Measurements from ENCODE around the gene CR1L. TPM values are rescaled to one million over a fixed set of nuclear protein-coding genes. Genes with fewer than 3 reads are reported as not detected.
"Not testable (repeated sequence)": the region's sequence is repeated elsewhere in the genome, so short reads cannot be mapped to it uniquely, and the experiment has no call there.

Gene CR1L
- total and polyA plus RNA-seq, 2 experiments from 2014 or later: not detected

GRCh38 chr1:207620543-207620893 is 24.4 kb upstream of the CR1L start:
- Histone ChIP-seq H3K79me2 (no peaks in the 10 kb centered on the region), H4K20me1 (ENCODE audit: insufficient read depth, poor library complexity, severe bottlenecking) (no peaks in the 10 kb centered on the region), H2AFZ (no peak overlapping the region), H3K27me3 (no peaks in the 10 kb centered on the region), H3K9me2 (replicated peaks; ENCODE audit: insufficient read depth) (no peaks in the 10 kb centered on the region), H3K4me2 (no peak overlapping the region), H3K27ac (no peak overlapping the region), H3K36me3 (replicated peaks; ENCODE audit: insufficient read depth, low read depth) (no peaks in the 10 kb centered on the region), H3K9me3 (ENCODE audit: low read depth) (no peaks in the 10 kb centered on the region), H3K4me1 (ENCODE audit: insufficient read depth) (no peaks in the 10 kb centered on the region), H3K4me3 (no peak overlapping the region)
- TF ChIP-seq CTCF (IDR thresholded peaks at IDR 0.05; ENCODE audit: poor library complexity) (no peak), EZH2 (IDR thresholded peaks at IDR 0.05; ENCODE audit: borderline replicate concordance) (no peak), EZH2phosphoT487 (IDR thresholded peaks at IDR 0.05; ENCODE audit: low read depth, severe bottlenecking, unreplicated experiment) (no peak)
- DNase-seq (ENCODE audit: low spot score): no peak
- WGBS (ENCODE audit: low lambda C conversion rate, missing lambda C conversion rate): 96% methylated on average over 2 of the region's 2 CpGs

- not testable (repeated sequence) for H3K9me3 ChIP-seq (ENCODE audit: low read depth); H3K9me2 ChIP-seq (replicated peaks; ENCODE audit: insufficient read depth); H4K20me1 ChIP-seq (ENCODE audit: insufficient read depth, poor library complexity, severe bottlenecking); H3K79me2 ChIP-seq; H3K4me1 ChIP-seq (ENCODE audit: insufficient read depth); H3K4me3 ChIP-seq; H2AFZ ChIP-seq; H3K27me3 ChIP-seq; H3K27ac ChIP-seq; DNase-seq (ENCODE audit: low spot score); H3K4me2 ChIP-seq; H3K36me3 ChIP-seq (replicated peaks; ENCODE audit: insufficient read depth, low read depth)
- 100% methylated on average over 1 of the region's 1 CpG for WGBS (ENCODE audit: low lambda C conversion rate, missing lambda C conversion rate)
Observed at GRCh38 chr1:207625504-207626071, 19.3 kb upstream of the CR1L start.

GRCh38 chr1:207626972-207627337 is 18.0 kb upstream of the CR1L start:
- no peaks in the 10 kb centered on the region for H3K79me2 ChIP-seq
- DNase-seq (ENCODE audit: low spot score): no peak
- no peaks in the 10 kb centered on the region for H3K9me2 ChIP-seq (replicated peaks; ENCODE audit: insufficient read depth)
- no peak overlapping the region for H2AFZ ChIP-seq
- no peaks in the 10 kb centered on the region for H3K4me1 ChIP-seq (ENCODE audit: insufficient read depth)
- no peak for TF ChIP-seq EZH2phosphoT487 (IDR thresholded peaks at IDR 0.05; ENCODE audit: low read depth, severe bottlenecking, unreplicated experiment)
- no peak for TF ChIP-seq CTCF (IDR thresholded peaks at IDR 0.05; ENCODE audit: poor library complexity)
- H4K20me1 ChIP-seq (ENCODE audit: insufficient read depth, poor library complexity, severe bottlenecking): no peaks in the 10 kb centered on the region
- no peaks in the 10 kb centered on the region for H3K27me3 ChIP-seq
- no peaks in the 10 kb centered on the region for H3K36me3 ChIP-seq (replicated peaks; ENCODE audit: insufficient read depth, low read depth)
- WGBS (ENCODE audit: low lambda C conversion rate, missing lambda C conversion rate): 88% methylated on average over 1 of the region's 1 CpG
- no peaks in the 10 kb centered on the region for H3K9me3 ChIP-seq (ENCODE audit: low read depth)
- H3K4me3 ChIP-seq: no peak overlapping the region
- no peak overlapping the region for H3K27ac ChIP-seq
- H3K4me2 ChIP-seq: no peak overlapping the region

GRCh38 chr1:207627496-207627895 is 17.4 kb upstream of the CR1L start:
- Histone ChIP-seq H3K4me1 (ENCODE audit: insufficient read depth) (no peaks in the 10 kb centered on the region), H3K4me3 (no peak overlapping the region), H3K9me3 (ENCODE audit: low read depth) (no peaks in the 10 kb centered on the region), H3K79me2 (no peaks in the 10 kb centered on the region), H4K20me1 (ENCODE audit: insufficient read depth, poor library complexity, severe bottlenecking) (no peaks in the 10 kb centered on the region), H3K27me3 (no peaks in the 10 kb centered on the region), H3K4me2 (no peak overlapping the region), H2AFZ (no peak overlapping the region), H3K9me2 (replicated peaks; ENCODE audit: insufficient read depth) (no peaks in the 10 kb centered on the region), H3K36me3 (replicated peaks; ENCODE audit: insufficient read depth, low read depth) (no peaks in the 10 kb centered on the region), H3K27ac (no peak overlapping the region)
- WGBS (ENCODE audit: low lambda C conversion rate, missing lambda C conversion rate): 96% methylated on average over 2 of the region's 2 CpGs
- no peak for DNase-seq (ENCODE audit: low spot score)
- TF ChIP-seq EZH2 (IDR thresholded peaks at IDR 0.05; ENCODE audit: borderline replicate concordance) (no peak), CTCF (IDR thresholded peaks at IDR 0.05; ENCODE audit: poor library complexity) (no peak), EZH2phosphoT487 (IDR thresholded peaks at IDR 0.05; ENCODE audit: low read depth, severe bottlenecking, unreplicated experiment) (no peak)
